ENCODE measurements around the gene P3R3URF. TPM values are rescaled to one million over a fixed set of nuclear protein-coding genes. Genes with fewer than 3 reads are reported as not detected.

Gene P3R3URF
- polyA plus RNA-seq, 3 donors, result not detected

DNA sequence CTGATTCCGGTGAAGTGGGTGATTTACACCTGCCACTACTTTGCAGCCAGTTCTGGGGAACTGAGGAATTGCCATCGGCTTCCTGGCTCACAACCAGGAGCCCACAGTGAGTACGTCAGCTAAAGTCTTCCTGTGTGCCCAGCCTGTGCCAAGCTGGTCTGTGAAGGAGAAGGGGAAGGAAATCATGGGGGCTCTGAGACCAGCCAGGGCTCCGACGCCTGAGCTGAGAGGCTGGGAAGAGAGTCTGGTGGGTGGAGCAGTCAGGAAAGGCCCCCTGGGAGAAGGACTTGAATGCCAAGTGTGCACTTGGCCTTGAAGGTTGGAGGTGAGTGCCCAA, 28.1 kb upstream of the P3R3URF start:
- no peaks in the 10 kb centered on the region for H3K79me2 ChIP-seq (ENCODE audit: insufficient read depth, low read length)
- peaks cover 0 to 3% of the 10 kb centered on the region in 2 donors for H3K36me3 Mint-ChIP-seq
- peaks cover 0 to 15% of the 10 kb centered on the region in 2 donors for H3K27me3 ChIP-seq (ENCODE audit: control insufficient read depth in 2 of 2, insufficient read depth in 2 of 2, low read length in 2 of 2)
- H3K9me3 ChIP-seq (replicated peaks in 1 of 2; ENCODE audit: control insufficient read depth in 1 of 2, insufficient read depth in 1 of 2, low read length in 2 of 2), result no peaks in the 10 kb centered on the region
- intact Hi-C loops (cut with micrococcal nuclease), result no loop called here
- WGBS (ENCODE audit: insufficient coverage), result 2% methylated on average over 5 of the region's 5 CpGs
- H3K27ac ChIP-seq (ENCODE audit: low read depth in 1 of 2, low read length in 2 of 2), result no peak overlapping the region
- TF ChIP-seq, protein P1, sequence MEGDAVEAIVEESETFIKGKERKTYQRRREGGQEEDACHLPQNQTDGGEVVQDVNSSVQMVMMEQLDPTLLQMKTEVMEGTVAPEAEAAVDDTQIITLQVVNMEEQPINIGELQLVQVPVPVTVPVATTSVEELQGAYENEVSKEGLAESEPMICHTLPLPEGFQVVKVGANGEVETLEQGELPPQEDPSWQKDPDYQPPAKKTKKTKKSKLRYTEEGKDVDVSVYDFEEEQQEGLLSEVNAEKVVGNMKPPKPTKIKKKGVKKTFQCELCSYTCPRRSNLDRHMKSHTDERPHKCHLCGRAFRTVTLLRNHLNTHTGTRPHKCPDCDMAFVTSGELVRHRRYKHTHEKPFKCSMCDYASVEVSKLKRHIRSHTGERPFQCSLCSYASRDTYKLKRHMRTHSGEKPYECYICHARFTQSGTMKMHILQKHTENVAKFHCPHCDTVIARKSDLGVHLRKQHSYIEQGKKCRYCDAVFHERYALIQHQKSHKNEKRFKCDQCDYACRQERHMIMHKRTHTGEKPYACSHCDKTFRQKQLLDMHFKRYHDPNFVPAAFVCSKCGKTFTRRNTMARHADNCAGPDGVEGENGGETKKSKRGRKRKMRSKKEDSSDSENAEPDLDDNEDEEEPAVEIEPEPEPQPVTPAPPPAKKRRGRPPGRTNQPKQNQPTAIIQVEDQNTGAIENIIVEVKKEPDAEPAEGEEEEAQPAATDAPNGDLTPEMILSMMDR (IDR thresholded peaks at IDR 0.05), result no peak
- no peaks in the 10 kb centered on the region for H4K20me1 ChIP-seq (ENCODE audit: insufficient read depth, low read length)
- H3K4me1 Mint-ChIP-seq, result peaks cover 21% of the 10 kb centered on the region
- H3K4me3 Mint-ChIP-seq, result peak overlapping the region; percentile 41 to 97
- H3K9ac ChIP-seq (ENCODE audit: insufficient read depth, low read length, poor library complexity, severe bottlenecking), result no peak overlapping the region
- H2AFZ ChIP-seq (ENCODE audit: insufficient read depth, low read depth, low read length, poor library complexity, severe bottlenecking), result peak overlapping the region; percentile 84
- H3K9me3 Mint-ChIP-seq, result peaks cover 0 to 2% (median 0%) of the 10 kb centered on the region in 7 donors
- no peak for DNase-seq
- peaks cover 11 to 21% of the 10 kb centered on the region in 2 donors for H3K4me1 ChIP-seq (ENCODE audit: control insufficient read depth in 1 of 2, insufficient read depth in 2 of 2, low read length in 2 of 2)
- peak overlapping the region in 1 of 3 experiments; percentile 76 for H3K4me3 ChIP-seq (replicated peaks in 1 of 3; ENCODE audit: low read depth in 2 of 3, low read length in 3 of 3)
- H3K27me3 Mint-ChIP-seq (ENCODE audit: low read depth in 3 of 3), result peaks cover 8 to 26% (median 9%) of the 10 kb centered on the region in 3 donors
- peak overlapping the region; percentile 79 for H3K4me2 ChIP-seq (replicated peaks; ENCODE audit: extremely low read depth, low read length, poor library complexity, severe bottlenecking)
- H3K27ac Mint-ChIP-seq, result peak overlapping the region in 1 of 7 donors; percentile 30
- no peaks in the 10 kb centered on the region for H3K36me3 ChIP-seq (replicated peaks in 1 of 2; ENCODE audit: control insufficient read depth in 1 of 2, insufficient read depth in 2 of 2, low read length in 2 of 2)

DNA sequence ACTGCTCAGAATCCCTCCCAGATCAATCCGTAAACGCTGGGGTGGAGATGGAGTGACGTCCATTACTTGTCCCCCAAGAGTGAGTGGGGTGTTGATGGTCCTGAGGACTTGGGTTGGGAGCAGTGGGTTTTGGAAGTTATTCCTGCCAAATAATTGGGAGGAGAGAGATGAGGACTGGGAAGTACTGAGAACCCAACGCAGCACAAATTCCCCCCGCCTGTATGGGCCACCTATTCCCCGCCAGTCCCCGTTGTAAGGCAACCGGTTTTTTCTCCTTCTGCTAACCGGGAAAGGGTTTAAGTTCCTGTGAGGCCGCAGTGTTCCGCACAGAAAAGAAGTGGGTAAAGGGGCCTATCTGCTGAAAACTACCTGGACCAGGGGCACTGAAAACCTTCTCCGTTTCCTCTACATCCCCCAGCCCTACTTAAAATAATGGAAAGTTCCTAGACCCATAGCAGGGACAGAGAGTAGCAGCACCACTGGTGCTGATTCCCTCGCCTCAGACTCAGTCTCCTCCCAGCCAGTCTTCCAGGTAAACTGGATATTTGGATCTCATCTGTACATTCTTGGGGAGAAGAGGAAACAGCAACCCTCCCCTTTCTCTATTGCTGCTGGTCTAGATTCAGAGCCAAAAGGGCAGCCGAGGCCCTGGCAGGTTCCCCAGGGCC, 27.6 kb upstream of the P3R3URF start:
- TF ChIP-seq, protein P1 (IDR thresholded peaks at IDR 0.05), result no peak
- no peak overlapping the region for H3K27ac Mint-ChIP-seq
- peak overlapping the region; percentile 43 to 76 (median 54) for H3K4me3 ChIP-seq (replicated peaks in 1 of 3; ENCODE audit: low read depth in 2 of 3, low read length in 3 of 3)

More for the DNA sequence above, 27.6 kb upstream of the P3R3URF start:
- Histone ChIP-seq H3K27ac (ENCODE audit: low read depth in 1 of 2, low read length in 2 of 2) (no peak overlapping the region), H3K4me2 (replicated peaks; ENCODE audit: extremely low read depth, low read length, poor library complexity, severe bottlenecking) (peak overlapping the region; percentile 79), H4K20me1 (ENCODE audit: insufficient read depth, low read length) (no peaks in the 10 kb centered on the region), H3K79me2 (ENCODE audit: insufficient read depth, low read length) (no peaks in the 10 kb centered on the region), H3K9ac (ENCODE audit: insufficient read depth, low read length, poor library complexity, severe bottlenecking) (peak overlapping the region; percentile 48), H3K36me3 (replicated peaks in 1 of 2; ENCODE audit: control insufficient read depth in 1 of 2, insufficient read depth in 2 of 2, low read length in 2 of 2) (no peaks in the 10 kb centered on the region), H3K4me1 (ENCODE audit: control insufficient read depth in 1 of 2, insufficient read depth in 2 of 2, low read length in 2 of 2) (peaks cover 14 to 25% of the 10 kb centered on the region in 2 donors), H3K27me3 (ENCODE audit: control insufficient read depth in 2 of 2, insufficient read depth in 2 of 2, low read length in 2 of 2) (peaks cover 0 to 15% of the 10 kb centered on the region in 2 donors), H2AFZ (ENCODE audit: insufficient read depth, low read depth, low read length, poor library complexity, severe bottlenecking) (peak overlapping the region; percentile 84), H3K9me3 (replicated peaks in 1 of 2; ENCODE audit: control insufficient read depth in 1 of 2, insufficient read depth in 1 of 2, low read length in 2 of 2) (no peaks in the 10 kb centered on the region)
- peaks cover 25% of the 10 kb centered on the region for H3K4me1 Mint-ChIP-seq
- peak overlapping the region; percentile 78 to 97 for H3K4me3 Mint-ChIP-seq
- no peak for DNase-seq
- H3K36me3 Mint-ChIP-seq, result peaks cover 0 to 3% of the 10 kb centered on the region in 2 donors
- WGBS (ENCODE audit: insufficient coverage), result 4% methylated on average over 4 of the region's 14 CpGs
- H3K9me3 Mint-ChIP-seq, result peaks cover 0 to 2% (median 0%) of the 10 kb centered on the region in 7 donors
- intact Hi-C loops (cut with micrococcal nuclease), result no loop called here
- H3K27me3 Mint-ChIP-seq (ENCODE audit: low read depth in 3 of 3), result peaks cover 8 to 26% (median 9%) of the 10 kb centered on the region in 3 donors
